OCI-M2 (cell line): ENCODE results near the gene WNK1.
"Not testable (repeated sequence)": the region's sequence is repeated elsewhere in the genome, so short reads cannot be mapped to it uniquely, and the experiment has no call there.

Experiments used
- DNase-seq: peaks from one replicate; lab custom pipeline; 2025; ENCODE audit not compliant: unreplicated experiment; lab: John Stamatoyannopoulos, UW

WNK1 gene

DNA sequence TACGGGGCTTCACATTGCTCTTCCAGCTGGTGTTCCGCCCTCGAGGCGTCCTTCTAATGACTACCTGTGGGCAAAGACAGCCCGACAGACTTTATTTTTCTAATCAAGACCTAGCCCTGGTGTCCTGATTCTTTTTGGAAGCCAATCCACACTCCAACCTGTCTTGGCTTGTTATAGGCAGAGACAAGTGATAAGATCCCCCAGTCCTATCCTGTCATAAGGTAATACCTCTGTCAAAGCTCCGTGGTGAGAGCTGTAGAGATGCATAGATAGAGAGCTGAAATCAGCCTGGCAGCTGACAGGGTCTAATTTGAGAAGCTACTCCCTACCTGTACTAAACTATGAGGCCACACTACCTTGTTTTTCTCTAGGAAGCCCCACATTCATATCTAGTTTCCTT, 11.5 kb upstream of the WNK1 start:
- DNase-seq = no peak

DNA sequence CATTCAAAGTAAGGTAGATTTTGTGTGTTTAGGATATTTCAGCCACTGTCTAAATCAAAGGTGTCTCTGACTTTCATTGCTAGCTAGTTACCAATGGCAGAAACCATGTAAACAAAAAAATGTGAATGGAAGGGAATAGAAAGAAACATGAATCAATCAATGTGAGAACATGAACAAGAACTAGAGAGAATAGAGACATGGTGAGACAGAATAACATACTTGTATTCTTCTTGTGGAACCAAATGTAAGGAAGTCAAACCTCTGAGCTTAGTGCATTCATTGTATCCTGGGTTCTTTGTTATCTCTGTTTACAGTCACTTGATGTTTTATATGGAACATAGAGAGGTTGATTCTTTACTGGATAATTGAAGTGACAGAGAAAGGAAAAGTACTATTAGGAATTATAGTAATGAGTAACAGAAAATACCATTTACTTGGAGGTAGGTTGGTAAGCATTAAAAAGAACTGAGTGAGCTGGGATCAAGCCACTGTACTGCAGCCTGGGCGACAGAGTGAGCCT, 2.6 kb upstream of the WNK1 start:
- no peak for DNase-seq

DNA sequence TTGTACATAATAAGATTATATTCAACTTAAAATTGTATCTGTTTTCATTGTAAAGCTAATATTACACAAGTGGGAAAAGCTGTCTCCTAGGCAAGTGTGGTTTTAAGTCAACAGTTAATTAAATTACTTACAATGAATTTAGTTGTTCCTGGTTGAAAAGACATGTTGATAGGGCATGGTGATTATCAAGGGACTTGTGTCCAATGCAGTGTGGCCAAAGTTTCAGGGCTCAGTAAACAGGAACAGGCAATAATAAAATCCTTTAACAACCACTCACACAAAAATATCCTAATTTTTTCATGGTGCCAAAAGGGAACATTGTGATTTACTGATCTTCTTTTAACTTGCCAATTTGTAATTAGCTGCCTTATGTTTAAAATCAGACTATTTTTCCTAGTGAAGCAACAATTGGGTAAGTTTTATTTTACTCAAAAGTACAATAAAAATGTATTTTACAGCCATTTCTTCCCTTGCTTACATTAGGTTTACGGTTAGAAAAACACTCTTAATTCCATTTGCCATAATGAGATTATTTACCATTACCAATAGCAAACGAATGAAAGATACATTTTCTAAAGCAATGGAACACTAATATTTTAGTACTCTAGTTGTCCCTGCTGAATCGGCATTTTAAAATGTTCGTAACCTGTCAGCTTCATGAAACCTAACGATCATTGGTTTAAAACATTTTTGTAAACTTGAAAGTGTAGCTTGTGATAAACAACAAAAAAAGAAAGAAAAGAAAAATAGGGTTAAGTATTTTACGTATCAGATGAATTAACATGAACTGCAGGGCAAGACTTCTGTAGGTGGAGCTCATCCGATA, 1.8 kb upstream of the WNK1 start:
- DNase-seq = no peak

DNA sequence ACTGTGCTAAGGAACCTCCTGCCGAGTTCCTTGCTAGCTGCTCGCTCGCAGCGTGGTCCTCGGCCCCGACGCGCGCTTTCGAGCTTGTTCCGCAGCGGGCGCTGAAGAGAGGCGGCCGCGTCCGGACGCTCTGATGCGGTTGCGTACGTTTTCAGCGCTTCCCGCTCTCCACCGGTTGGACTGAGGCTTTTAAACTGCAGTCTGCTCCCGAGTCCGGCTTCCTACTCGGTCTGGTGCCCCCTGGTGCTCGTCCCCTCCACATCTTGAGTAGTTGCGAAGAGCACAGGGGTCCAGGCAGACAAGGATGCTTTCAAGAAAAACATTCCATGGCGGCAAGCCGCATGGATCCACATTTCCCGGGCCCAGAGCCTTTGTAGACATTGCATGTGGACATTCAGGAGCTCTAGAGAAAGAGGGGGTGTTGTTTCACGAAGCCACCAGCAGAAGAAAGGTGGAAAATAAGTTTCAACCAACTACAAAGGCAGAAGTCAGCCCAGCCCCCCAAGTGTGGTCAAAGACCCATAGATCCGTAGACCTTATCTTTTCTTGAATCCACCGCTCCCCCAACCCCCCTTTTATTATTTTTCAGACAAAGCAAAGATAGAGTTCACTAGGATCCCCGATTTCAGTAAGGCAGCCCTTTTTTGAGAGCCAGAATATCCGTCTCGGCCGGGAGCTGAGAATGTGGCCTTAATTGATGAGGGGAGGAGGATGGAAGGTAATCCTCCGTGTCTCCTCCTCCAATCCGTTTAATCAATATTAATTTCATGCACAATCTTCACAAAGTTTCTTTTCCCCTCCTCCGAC, 984 bp upstream of the WNK1 start:
- DNase-seq = peak; percentile 83

DNA sequence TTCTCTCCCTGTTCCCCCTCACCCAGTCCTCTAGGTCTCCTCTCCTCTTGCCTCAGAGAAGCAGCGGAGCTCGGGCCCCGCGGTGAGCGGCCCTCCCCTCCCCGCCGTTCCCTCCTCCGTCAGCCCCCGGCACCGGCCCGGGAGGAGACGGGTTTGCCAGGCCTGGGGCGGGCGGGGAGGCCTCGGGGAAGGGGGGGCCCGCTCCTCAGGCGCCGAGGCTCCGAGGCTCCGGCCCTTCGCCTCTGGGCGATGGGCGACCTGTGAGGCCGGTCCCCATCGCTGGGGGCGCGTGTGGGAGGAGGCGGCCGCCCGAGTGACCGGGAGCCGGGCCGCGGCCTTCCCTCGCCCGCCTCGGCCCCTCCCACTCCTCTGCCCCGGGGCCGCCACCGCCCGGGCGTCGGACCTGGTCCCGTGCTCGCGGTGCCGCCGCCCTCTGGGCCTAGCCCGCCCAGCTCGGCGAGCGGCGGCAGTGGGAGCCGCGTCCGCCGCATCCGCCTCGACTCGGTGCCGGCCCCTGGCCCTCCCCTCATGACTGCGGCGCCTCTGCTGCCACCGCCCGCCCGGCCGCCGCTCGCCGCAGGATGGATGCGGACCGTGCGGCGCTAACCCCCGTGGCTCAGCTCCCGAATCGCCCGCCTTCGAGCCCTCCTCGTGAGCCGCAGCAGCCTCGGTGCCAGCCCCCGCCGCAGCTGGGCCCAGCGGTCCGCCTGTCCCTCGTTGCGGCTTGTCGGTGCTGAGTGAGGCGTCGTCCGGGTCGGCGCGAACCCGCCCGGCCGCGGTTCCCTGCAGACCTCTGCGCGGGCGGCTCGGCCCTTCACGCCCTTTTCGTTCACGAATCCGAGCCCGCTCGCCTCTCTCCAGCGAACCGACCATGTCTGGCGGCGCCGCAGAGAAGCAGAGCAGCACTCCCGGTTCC, 574 bp downstream of the WNK1 start:
- no peak for DNase-seq

DNA sequence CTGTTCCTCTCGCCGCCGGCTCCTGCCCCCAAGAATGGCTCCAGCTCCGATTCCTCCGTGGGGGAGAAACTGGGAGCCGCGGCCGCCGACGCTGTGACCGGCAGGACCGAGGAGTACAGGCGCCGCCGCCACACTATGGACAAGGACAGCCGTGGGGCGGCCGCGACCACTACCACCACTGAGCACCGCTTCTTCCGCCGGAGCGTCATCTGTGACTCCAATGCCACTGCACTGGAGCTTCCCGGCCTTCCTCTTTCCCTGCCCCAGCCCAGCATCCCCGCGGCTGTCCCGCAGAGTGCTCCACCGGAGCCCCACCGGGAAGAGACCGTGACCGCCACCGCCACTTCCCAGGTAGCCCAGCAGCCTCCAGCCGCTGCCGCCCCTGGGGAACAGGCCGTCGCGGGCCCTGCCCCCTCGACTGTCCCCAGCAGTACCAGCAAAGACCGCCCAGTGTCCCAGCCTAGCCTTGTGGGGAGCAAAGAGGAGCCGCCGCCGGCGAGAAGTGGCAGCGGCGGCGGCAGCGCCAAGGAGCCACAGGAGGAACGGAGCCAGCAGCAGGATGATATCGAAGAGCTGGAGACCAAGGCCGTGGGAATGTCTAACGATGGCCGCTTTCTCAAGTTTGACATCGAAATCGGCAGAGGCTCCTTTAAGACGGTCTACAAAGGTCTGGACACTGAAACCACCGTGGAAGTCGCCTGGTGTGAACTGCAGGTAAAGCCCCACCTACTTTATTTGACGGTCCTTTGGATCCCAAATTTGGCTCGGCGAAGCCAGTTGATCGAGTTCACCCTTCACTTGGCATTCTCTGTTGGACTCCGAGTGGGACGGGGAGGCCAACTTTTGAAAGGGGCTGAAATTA, 1.5 kb downstream of the WNK1 start:
- no peak for DNase-seq

DNA sequence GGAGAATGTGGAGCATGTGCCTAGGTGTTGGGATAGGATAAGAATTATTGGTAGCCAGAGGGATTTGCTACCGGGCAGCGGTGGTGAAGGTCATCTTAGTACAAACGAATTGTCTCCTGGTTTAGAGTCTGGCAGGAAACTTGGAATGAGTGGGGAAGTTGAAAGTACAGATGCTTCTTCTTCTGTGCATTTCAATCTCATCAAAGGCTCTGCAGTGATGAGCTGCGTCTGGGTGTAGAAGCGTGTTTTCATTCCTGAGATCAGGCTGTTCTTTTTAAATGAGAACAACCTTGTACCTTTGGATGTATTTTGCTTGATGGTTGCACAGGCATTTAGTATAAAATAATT, 2.1 kb downstream of the WNK1 start:
- no peak for DNase-seq

DNA sequence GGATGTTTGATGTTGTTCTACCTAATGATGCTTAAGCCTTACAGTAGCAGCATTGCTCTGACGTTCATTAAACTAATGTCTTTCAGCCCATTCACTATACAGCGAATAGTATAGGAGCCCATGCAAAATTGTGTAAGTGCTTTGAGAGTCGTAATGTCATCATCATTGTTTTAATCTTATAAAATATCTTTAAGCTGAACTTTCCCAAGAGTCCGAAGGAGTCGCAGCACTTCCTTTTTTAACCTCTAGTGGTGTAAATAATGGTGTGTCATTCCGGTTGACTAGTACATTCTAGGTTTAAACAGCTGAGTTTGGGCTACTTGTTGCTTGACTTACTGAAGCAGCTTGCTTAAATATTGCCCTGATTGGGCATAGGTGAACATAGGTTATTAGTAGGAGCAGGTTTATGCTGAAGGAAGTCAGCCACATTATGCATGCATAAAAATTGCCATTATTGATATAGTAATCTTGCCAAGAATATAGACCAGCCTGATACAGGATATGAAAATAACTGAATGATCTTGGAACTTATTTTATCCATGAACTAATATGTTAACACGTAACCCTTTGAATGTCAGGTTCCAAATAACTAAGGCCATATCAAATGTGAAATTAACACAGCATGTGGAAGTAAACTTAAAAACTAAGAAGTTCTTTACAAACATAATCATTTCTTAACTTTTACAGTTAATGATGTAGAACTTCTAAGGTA, 2.6 kb downstream of the WNK1 start:
- DNase-seq = peak; percentile 29

DNA sequence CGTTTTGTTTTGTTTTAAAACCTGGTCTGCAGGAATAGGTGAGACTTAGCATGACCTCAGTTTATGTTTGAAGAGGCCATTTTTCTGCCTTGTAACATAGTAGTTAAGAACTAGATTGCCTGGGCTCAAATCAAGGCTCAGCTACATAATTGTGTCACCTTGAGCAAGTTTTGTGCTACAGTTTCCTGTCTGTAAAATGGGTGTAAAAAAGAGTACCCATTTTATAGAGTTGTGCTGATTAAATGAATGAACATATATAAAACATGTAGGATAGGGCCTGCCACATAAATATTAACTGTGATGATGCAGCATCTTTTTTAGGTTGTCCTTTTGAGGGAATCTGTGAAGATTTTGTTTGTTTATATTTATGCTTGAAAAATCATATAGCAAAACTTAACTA, 7.2 kb downstream of the WNK1 start:
- no peak for DNase-seq

DNA sequence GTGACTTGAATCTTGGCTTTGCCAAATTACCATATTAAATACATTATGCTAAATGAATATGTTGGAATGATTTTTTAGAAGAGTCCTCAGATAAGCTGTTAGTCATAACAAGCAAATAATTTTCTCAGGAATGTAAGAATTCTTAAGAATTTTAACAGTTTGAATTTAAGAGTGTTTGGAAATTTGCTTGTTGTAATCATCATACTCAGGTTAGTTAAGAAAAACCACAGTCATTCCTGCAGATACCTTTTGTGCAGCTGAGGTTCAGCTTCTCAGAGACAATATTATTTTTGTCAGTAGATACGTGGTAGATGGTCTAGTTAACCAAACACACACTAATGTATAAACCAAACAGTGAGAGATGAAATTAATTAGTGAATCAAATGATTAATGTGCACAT, 8.9 kb downstream of the WNK1 start:
- no peak for DNase-seq

DNA sequence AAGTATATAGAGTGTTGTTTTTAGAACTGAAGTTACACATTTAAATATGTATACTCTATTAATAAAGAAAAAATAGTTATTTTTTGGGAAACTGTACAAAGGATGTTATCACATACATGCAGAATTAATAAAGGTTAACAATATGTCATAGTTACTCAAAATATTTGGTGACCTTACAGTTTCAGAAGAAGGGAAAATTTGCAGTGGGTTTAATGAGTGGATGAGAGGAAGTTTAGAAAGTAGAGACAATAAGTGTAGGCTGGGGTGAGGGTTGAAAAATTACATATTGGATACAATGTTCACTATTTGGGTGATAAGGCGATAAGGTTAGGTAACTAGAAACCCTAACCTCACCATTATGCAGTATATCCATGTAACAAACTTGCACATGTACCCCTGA, 13.5 kb downstream of the WNK1 start:
- no peak for DNase-seq

DNA sequence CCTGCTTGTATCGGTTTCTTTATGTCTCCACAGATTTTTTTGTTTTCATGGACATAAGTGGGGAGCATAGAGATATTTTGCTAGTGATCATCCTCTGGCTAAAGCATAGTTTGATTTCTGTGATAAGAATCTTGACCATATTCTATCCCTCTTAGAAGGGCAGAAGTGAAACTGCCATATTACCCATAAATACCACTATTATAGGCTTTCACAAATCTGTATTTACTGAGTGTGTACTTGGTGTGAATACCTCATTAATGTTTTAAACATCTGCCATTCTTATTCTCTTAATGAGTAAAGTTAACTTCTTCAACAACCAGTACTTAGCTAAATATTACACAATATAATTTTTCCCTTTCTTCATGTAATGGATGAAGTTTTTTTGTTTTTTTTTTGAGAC, 16.1 kb downstream of the WNK1 start:
- DNase-seq = no peak

DNA sequence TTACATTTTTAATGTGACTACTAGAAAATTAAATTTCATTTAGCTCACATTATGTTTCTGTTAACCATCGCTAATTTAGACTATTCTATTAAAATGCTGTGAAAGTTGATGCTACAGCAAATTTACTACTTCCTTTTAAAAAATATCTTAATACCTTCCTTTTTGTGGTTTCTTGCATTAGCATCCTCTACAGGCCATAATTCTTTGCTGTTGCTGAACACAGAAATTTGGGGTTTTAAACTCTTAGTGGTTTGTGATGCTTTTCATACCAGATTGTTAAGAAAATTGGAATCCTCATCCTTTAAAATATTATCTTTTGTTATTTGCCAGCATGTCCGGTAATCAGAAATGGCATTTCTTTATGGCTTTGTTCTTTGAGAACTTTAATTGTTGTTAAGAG, 18.1 kb downstream of the WNK1 start:
- no peak for DNase-seq

DNA sequence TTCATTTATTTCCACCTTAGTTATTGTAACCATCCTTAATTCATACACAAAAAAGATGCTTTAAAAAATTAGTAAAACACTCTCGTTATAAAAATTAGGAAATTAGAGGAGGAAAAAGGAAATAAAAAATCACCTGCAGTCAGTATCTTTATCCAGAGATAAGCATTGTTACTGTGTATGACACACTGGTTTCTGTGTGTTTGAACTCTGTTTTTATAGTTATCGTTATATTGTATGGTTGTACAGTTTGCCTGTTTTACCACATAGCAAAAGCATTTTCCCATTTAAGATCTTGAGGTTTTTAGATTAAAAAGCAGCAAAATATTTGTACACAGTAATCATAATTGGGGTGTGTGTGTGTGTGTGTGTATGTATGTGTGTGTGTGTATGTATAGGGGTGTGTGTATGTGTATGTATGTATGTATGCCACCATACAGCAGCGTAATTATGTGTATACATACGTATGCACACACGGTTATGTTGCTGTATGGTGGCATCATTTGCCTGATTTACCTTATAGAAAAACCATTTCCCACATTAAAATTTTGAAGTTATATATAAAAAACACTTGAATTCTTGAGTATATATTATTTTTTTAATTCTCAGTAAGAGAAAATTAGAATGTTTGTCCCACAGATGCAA, 19.8 kb downstream of the WNK1 start:
- no peak for DNase-seq

DNA sequence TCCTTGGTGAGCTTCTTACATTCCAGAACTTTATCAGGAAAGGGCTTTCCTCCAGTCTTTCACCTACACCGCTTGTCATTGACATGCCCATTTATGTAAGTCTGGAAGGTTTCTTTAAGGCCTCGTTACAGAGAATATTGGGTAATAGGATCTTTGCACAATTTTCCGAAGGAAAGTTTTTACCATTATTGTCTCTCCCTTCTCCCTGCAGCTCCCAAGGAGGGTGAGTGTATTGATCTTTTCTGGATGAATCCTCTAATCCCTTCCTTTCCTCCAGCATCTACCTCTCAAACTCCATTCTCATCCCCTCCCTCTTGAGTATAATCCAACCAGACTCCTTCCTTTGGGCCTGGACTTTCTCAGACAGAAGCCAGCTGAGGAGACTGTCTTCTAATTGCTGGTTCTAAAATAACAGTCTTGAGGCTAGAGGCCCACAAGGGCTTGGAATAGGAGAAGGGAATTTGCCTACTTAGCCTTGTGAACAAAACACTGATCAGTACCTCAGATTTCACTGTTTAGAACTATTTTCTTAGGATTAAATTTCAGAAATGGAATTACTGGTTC, 21.8 kb downstream of the WNK1 start:
- no peak for DNase-seq

DNA sequence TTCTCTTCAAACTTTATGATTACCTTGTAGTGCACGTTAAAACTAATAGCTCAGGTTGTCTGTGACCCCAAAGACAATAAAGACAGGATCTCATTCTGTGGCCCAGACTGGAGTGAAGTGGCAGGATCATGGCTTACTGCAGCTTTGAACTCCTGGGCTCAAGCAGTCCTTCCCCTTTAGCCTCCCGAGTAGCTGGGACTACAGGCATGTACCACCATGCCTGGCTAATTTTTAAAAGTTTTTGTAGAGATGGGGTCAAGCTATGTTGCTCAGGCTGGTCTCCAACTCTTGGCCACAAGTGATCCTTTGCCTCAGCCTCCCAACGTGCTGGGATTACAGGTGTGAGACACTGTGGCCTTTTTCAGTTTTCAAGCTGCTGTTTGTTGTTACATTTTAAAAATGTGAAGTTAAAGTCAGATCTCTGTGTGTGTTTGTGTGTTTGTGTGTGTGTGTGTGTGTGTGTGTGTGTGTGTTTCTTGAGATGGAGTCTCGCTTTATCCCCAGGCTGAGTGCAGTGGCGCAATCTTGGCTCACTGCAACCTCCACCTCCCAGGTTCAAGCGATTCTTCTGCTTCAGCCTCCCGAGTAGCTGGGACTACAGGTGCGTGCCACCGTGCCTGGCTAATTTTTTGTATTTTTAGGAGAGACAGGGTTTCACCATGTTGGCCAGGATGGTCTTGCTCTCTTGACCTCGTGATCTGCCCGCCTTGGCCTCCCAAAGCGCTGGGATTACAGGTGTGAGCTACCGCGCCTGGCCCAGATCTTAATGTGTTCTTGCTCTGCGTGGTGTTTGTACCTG, 23.8 kb downstream of the WNK1 start:
- not testable (repeated sequence) for DNase-seq

DNA sequence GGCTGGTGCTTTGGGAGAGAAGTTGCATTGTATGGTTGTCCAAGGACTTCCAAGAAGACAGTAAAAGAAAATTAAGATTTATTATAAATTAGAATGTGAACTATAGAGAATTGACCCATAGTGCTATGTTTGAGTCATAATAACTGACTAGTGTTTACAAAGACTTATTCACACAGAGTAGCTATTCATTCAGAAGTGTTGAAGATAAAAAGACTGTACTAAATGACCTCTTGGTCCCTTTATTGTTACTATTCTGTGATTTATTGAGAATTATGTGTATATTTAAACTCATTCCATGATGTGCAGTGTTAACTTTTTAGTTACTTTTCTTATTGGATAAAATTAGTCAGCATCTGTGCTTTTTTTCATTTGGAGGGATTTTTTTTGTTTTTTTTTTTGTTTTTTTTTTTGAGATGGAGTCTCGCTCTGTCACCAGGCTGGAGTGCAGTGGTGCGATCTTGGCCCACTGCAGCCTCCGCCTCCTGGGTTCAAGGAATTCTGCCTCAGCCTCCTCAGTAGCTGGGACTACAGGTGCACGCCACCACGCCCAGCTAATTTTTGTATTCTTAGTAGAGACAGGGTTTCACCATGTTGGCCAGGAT, 24.5 kb downstream of the WNK1 start:
- DNase-seq = not testable (repeated sequence)
